ENCODE results near the gene ARHGEF4. TPM values are rescaled to one million over a fixed set of nuclear protein-coding genes. Genes with fewer than 3 reads are reported as not detected.

The ARHGEF4 gene
- total and polyA plus RNA-seq, 2 donors from 2014 or later = 0.90 to 0.94 TPM

GRCh38 chr2:131049150-131049718 is 212.5 kb downstream of the ARHGEF4 start:
- intact Hi-C loops (cut with DNase I) = no loop called here
- DNase-seq (no peak), FAIRE-seq (no peak)
- no peak for TF ChIP-seq CTCF (IDR thresholded peaks at IDR 0.05; ENCODE audit: borderline replicate concordance, extremely low read depth, insufficient read depth)
- no peak overlapping the region for H3K4me3 ChIP-seq (ENCODE audit: low read length in 3 of 3)
- H3K9me3 ChIP-seq (ENCODE audit: control insufficient read depth in 2 of 3, insufficient read depth in 1 of 3, low read length in 3 of 3) = no peaks in the 10 kb centered on the region
- H3K27me3 ChIP-seq (ENCODE audit: control insufficient read depth, insufficient read depth, low read length) = no peaks in the 10 kb centered on the region
- H3K4me1 ChIP-seq (ENCODE audit: control insufficient read depth in 2 of 3, insufficient read depth in 2 of 3, low read depth in 1 of 3, low read length in 3 of 3) = no peaks in the 10 kb centered on the region
- peaks cover 6 to 54% (median 23%) of the 10 kb centered on the region in 3 donors for H3K36me3 ChIP-seq (ENCODE audit: control insufficient read depth in 2 of 3, insufficient read depth in 3 of 3, low read length in 3 of 3)
- H3K27ac ChIP-seq (ENCODE audit: low read depth in 2 of 2, low read length in 2 of 2) = no peak overlapping the region
- no peak overlapping the region for H3K9ac ChIP-seq (ENCODE audit: low read length in 3 of 3)

GRCh38 chr2:131050896-131051295 is 214.2 kb downstream of the ARHGEF4 start:
- no peak for TF ChIP-seq CTCF (IDR thresholded peaks at IDR 0.05; ENCODE audit: borderline replicate concordance, extremely low read depth, insufficient read depth)
- H3K36me3 ChIP-seq (ENCODE audit: control insufficient read depth in 2 of 3, insufficient read depth in 3 of 3, low read length in 3 of 3) = peaks cover 6 to 67% (median 31%) of the 10 kb centered on the region in 3 donors
- no peak overlapping the region for H3K4me3 ChIP-seq (ENCODE audit: low read length in 3 of 3)
- H3K9me3 ChIP-seq (ENCODE audit: control insufficient read depth in 2 of 3, insufficient read depth in 1 of 3, low read length in 3 of 3) = no peaks in the 10 kb centered on the region
- peak in 1 of 5 donors; percentile 24 for DNase-seq
- H3K9ac ChIP-seq (ENCODE audit: low read length in 3 of 3) = no peak overlapping the region
- no peak overlapping the region for H3K27ac ChIP-seq (ENCODE audit: low read depth in 2 of 2, low read length in 2 of 2)
- H3K27me3 ChIP-seq (ENCODE audit: control insufficient read depth, insufficient read depth, low read length) = no peaks in the 10 kb centered on the region
- FAIRE-seq = no peak
- intact Hi-C loops (cut with DNase I) = no loop called here
- no peaks in the 10 kb centered on the region for H3K4me1 ChIP-seq (ENCODE audit: control insufficient read depth in 2 of 3, insufficient read depth in 2 of 3, low read depth in 1 of 3, low read length in 3 of 3)

GRCh38 chr2:131052741-131053263 is 216.1 kb downstream of the ARHGEF4 start:
- Histone ChIP-seq H3K36me3 (ENCODE audit: control insufficient read depth in 2 of 3, insufficient read depth in 3 of 3, low read length in 3 of 3) (peaks cover 6 to 67% (median 28%) of the 10 kb centered on the region in 3 donors), H3K4me3 (ENCODE audit: low read length in 3 of 3) (no peak overlapping the region), H3K27ac (ENCODE audit: low read depth in 2 of 2, low read length in 2 of 2) (no peak overlapping the region), H3K27me3 (ENCODE audit: control insufficient read depth, insufficient read depth, low read length) (no peaks in the 10 kb centered on the region), H3K9ac (ENCODE audit: low read length in 3 of 3) (no peak overlapping the region), H3K9me3 (ENCODE audit: control insufficient read depth in 2 of 3, insufficient read depth in 1 of 3, low read length in 3 of 3) (no peaks in the 10 kb centered on the region), H3K4me1 (ENCODE audit: control insufficient read depth in 2 of 3, insufficient read depth in 2 of 3, low read depth in 1 of 3, low read length in 3 of 3) (peaks cover 0 to 9% (median 0%) of the 10 kb centered on the region in 3 donors)
- intact Hi-C loops (cut with DNase I) = no loop called here
- FAIRE-seq = no peak
- no peak for TF ChIP-seq CTCF (IDR thresholded peaks at IDR 0.05; ENCODE audit: borderline replicate concordance, extremely low read depth, insufficient read depth)
- no peak for DNase-seq

All from kidney (tissue), 14 donors.